NB4 (cell line): ENCODE measurements around the gene PPP4C.

Experiments
- DNase-seq: peaks from one replicate; pipeline ENCODE4 v3.0.0; 2010; ENCODE audit warnings: low read depth
- H3K4me3 ChIP-seq: one replicate; pipeline ENCODE4 v1.5.1; 2011; ENCODE audit warnings: mild to moderate bottlenecking, low read depth, low read length, moderate library complexity
- MYC ChIP-seq: IDR thresholded peaks from 2 replicates; pipeline ENCODE4 v1.6.1; 2011; ENCODE audit warnings: low read depth, low read length
- POLR2A ChIP-seq: IDR thresholded peaks from 2 replicates; pipeline ENCODE4 v1.6.1; 2011; ENCODE audit warnings: mild to moderate bottlenecking; ENCODE audit not compliant: insufficient read length; ENCODE audit errors: extremely low read depth
- TF ChIP-seq, protein P1 (sequence below): IDR thresholded peaks from 2 replicates; pipeline ENCODE4 v1.6.1; 2011; ENCODE audit warnings: low read depth, low read length
- TF ChIP-seq, protein P2 (sequence below): IDR thresholded peaks from one replicate; pipeline ENCODE4 v1.5.1; 2012; ENCODE audit warnings: low read depth, low read length

Gene PPP4C

DNA sequence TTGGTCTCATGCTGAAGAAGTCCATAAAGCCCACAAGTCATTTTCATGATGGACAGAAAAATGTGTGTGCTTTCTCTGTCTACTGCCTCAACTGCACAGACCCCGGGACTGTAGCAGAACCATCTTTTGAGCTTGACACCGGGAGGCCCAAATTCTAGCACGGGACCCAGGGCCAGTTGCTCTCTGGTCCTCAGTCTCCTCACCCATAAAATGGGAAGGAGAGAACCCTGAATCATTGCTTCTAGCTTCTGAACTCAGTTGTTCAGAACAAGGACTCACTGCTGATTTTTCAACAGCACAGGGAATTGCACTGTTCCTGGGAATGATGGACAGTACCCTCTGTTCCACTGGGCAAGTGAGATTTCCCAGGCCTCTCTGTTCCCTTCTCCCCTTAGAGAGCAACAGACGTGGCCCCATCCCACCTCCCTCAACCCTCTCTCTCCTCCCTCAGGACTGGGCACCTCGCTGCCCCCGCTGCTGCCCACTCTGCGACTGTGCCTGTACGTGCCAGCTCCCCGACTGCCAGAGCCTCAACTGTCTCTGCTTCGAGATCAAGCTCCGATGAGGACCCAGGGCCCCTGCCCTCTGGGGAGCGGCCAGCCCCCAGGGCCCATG is 12.4 kb upstream of the PPP4C start:
- TF ChIP-seq, protein P1, sequence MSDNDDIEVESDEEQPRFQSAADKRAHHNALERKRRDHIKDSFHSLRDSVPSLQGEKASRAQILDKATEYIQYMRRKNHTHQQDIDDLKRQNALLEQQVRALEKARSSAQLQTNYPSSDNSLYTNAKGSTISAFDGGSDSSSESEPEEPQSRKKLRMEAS = no peak
- TF ChIP-seq, protein P2, sequence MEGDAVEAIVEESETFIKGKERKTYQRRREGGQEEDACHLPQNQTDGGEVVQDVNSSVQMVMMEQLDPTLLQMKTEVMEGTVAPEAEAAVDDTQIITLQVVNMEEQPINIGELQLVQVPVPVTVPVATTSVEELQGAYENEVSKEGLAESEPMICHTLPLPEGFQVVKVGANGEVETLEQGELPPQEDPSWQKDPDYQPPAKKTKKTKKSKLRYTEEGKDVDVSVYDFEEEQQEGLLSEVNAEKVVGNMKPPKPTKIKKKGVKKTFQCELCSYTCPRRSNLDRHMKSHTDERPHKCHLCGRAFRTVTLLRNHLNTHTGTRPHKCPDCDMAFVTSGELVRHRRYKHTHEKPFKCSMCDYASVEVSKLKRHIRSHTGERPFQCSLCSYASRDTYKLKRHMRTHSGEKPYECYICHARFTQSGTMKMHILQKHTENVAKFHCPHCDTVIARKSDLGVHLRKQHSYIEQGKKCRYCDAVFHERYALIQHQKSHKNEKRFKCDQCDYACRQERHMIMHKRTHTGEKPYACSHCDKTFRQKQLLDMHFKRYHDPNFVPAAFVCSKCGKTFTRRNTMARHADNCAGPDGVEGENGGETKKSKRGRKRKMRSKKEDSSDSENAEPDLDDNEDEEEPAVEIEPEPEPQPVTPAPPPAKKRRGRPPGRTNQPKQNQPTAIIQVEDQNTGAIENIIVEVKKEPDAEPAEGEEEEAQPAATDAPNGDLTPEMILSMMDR = no peak
- TF ChIP-seq POLR2A = no peak
- no peak for DNase-seq
- H3K4me3 ChIP-seq = peak overlapping the region; percentile 92

DNA sequence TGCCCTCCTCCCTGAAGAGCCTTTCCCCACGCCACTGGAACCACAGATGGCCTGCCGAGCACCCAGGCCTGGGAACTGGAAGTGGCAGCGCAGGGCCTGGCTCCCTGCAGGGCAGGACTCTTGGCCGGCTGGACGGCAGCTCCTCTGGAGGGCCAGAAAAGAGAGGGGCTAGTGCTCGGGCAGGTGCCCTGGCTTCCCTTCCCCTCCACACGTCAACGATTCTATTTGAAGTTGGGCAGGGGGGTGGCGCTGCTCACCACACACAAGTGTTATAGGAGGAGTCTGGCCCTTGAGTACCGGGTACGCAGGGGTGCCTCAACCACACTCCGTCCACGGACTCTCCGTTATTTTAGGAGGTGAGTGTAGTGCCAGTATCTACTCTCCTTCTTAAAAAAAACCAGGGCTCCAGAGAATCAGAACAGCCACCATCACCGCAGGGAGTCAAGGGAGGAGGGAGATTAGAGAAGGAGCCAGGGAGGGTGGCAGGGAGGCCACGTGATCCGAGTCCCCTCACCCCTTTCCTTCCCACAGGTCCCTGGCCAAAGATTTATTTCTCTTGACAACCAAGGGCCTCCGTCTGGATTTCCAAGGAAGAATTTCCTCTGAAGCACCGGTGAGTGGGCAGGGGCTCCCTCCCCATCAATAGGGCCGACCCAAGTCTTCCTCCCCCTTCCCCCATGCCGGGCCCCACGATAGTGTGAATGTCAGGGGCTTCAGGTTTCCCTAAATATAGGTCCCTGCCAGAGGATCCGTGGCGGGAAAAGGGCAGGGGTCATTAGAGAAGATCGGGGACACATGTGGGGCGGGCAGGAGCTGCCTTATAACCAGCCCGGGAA is 11.7 kb upstream of the PPP4C start:
- DNase-seq = peak; percentile 92
- TF ChIP-seq, protein P1 = peak; percentile 81
- TF ChIP-seq MYC (no peak; the same call in 1 of the 2 replicates), POLR2A (peak; percentile 65)
- TF ChIP-seq, protein P2 = peak; percentile 33
- H3K4me3 ChIP-seq = peak overlapping the region; percentile 92

DNA sequence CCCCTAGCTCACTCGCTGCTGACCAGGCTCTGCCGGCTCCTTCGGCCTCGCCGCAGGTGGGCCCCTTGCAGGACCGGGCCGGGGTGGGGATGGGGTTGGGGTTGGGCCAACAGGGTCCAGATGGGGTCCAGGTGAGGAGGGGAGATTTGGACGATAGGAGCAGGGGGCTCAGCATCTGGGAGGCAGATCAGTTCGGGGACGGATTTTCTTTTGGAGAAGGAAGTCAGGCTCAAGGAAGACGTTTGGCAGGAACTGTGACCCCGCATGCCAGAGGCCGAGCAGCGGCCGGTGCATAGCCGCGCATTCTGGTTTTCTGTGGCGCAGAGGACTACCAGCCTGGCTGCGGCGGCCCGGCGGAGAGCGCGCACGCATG is 11.1 kb upstream of the PPP4C start:
- no peak for TF ChIP-seq MYC
- TF ChIP-seq, protein P1 = no peak
- TF ChIP-seq POLR2A = no peak
- TF ChIP-seq, protein P2 = no peak
- no peak for DNase-seq
- peak overlapping the region; percentile 92 for H3K4me3 ChIP-seq

DNA sequence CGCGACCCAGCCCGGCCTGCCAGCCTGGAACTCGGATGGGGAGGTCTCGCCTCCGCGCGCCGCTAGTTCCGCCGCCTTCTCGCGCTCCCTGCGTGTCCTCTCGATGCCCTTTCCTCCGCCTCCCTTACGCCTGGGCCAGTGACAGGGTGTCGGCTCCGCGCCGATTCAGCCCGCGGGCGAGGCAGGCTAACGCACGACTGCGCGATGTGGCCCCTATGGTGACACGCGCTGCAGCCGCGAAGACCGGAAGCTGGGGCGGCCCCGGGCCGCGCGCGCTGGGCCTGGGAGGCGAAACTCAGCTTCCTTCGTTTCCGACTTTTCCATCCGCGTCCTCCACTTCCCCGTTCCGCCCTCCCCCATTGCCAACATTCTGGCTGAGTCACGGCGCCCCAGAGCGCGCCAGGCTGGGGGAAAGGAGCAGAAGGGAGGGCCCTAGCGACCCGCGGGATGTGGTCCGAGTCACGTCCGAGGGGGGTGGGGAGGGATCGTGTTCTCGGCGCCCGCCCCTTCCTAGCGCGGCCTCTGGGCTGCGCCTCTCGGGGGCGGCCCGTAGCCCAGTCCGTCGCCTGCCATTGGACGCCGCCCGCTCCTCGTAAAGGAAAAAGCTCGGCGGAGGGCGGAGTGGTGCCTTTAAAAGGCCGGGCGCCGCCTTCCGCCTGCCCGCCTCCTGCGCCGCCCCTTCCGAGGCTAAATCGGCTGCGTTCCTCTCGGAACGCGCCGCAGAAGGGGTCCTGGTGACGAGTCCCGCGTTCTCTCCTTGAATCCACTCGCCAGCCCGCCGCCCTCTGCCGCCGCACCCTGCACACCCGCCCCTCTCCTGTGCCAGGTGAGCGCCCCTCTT is 10.5 kb upstream of the PPP4C start, which contains the start of gene ALDOA:
Gene ALDOA, plus strand, starts transcription at position 659 of the 841 bp plus-strand sequence. CDS start 1,138 bp downstream, outside the sequence.
- peak within 1 kb of the TSS; percentile 92 for H3K4me3 ChIP-seq
- TF ChIP-seq MYC = peak; percentile 91
- TF ChIP-seq, protein P1 = no peak; the same call in 1 of the 2 replicates
- TF ChIP-seq, protein P2 = no peak
- TF ChIP-seq POLR2A = peak; percentile 83
- peak; percentile 99 for DNase-seq

DNA sequence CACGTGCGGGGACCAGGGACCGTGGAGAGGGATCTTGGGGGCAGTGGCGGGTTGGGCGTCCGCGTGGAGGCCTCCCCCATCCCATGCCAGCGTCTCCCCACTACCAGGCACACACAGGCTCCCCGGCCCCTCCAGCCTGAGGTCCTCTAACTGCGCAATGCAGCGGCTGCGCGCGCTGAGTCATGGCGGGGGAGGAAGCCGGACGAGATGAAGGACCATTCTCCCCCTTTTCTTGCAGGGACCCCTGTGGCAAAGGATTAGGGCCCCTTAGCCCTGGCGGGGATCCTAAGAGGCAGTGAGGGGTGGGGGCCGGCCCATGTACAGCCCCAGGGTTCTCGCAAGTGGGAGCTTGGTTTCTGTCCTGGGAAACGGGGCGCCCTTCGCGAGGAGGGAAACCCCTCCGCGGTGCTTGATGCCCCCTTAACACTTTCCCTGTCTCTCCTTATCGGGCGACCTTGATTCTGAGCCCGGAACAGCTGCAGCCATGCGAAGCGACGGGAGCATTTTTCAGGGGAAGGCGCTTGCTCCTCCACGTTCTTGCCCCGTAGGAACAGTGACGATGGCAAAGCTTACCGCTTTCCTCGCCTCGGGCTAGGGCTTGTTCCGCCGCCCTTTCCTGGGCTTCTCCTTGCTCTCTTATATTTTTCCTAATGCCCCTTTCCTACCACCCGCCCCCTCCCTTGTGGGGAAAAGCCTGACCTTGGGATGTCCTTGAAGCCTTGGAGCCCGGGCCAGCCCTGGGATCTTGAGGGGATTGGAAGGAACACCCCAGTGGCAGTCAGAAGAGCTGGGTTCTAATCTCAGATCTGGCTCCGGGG is 9.6 kb upstream of the PPP4C start:
- peak; percentile 77 for DNase-seq
- TF ChIP-seq, protein P1 = no peak
- TF ChIP-seq POLR2A = no peak
- peak overlapping the region; percentile 90 for H3K4me3 ChIP-seq
